HG03025 (cell line): ENCODE results near the gene ISM1.
"Not testable (repeated sequence)": the region's sequence is repeated elsewhere in the genome, so short reads cannot be mapped to it uniquely, and the experiment has no call there.

Source experiments
- ATAC-seq: cut with Tn5 transposase; IDR thresholded peaks from one replicate; pipeline ENCODE4 v1.9.1; 2021; ENCODE audit warnings: mild to moderate bottlenecking, moderate library complexity; ENCODE audit not compliant: unreplicated experiment, low FRiP score

Gene ISM1

GRCh38 chr20:13221313-13221672 is 219 bp downstream of the ISM1 start:
- ATAC-seq = peak; percentile 22

- peak; percentile 83 for ATAC-seq
These were observed 722 bp downstream of the ISM1 start for GRCh38 chr20:13221673-13222318.

GRCh38 chr20:13222319-13222716 is 1.2 kb downstream of the ISM1 start:
- ATAC-seq = no peak

- ATAC-seq = no peak
These were observed 2.9 kb downstream of the ISM1 start for GRCh38 chr20:13223736-13224520.

- ATAC-seq = no peak
These were observed 5.3 kb downstream of the ISM1 start for GRCh38 chr20:13226367-13226766.

- no peak for ATAC-seq
These were observed 7.7 kb downstream of the ISM1 start for GRCh38 chr20:13228771-13229170.

- no peak for ATAC-seq
These were observed 8.5 kb downstream of the ISM1 start for GRCh38 chr20:13229538-13229937.

GRCh38 chr20:13231031-13231752 is 10.1 kb downstream of the ISM1 start:
- no peak for ATAC-seq

- no peak for ATAC-seq
These were observed 11.9 kb downstream of the ISM1 start for GRCh38 chr20:13232999-13233398.

GRCh38 chr20:13234961-13235360 is 13.9 kb downstream of the ISM1 start:
- ATAC-seq = no peak

GRCh38 chr20:13236360-13236759 is 15.3 kb downstream of the ISM1 start:
- not testable (repeated sequence) for ATAC-seq

GRCh38 chr20:13236990-13237720 is 16.1 kb downstream of the ISM1 start:
- ATAC-seq = no peak

- ATAC-seq = no peak
These were observed 17.1 kb downstream of the ISM1 start for GRCh38 chr20:13238001-13238653.

- ATAC-seq = no peak
These were observed 22.8 kb downstream of the ISM1 start for GRCh38 chr20:13243826-13244376.

- ATAC-seq = no peak
These were observed 24.2 kb downstream of the ISM1 start for GRCh38 chr20:13245250-13245723.

GRCh38 chr20:13249118-13249797 is 28.2 kb downstream of the ISM1 start:
- no peak for ATAC-seq

- ATAC-seq = no peak
These were observed 28.7 kb downstream of the ISM1 start for GRCh38 chr20:13249798-13250170.

- no peak for ATAC-seq
These were observed 29.2 kb downstream of the ISM1 start for GRCh38 chr20:13250251-13250650.

- no peak for ATAC-seq
These were observed 30.2 kb downstream of the ISM1 start for GRCh38 chr20:13251106-13251903.
